Natural killer cell (primary cell): ENCODE data around the gene OSBPL3. TPM values are rescaled to one million over a fixed set of nuclear protein-coding genes. Genes with fewer than 3 reads are reported as not detected.
"Not testable (repeated sequence)": the region's sequence is repeated elsewhere in the genome, so short reads cannot be mapped to it uniquely, and the experiment has no call there.

ENCODE experiments used
- ATAC-seq, 3 donors: fragments of 150-1000 bp in 2 of 3; fragments of 200-7000 bp in 1 of 3; cut with Tn5 transposase; 1 replicate in 1 of 3; 2 replicates in 2 of 3; pipeline ENCODE4 v1.10.0; 2021; ENCODE audit warnings: mild to moderate bottlenecking in 2 of 3, moderate library complexity in 2 of 3
- DNase-seq, 2 donors: peaks; one replicate each; pipeline versions ENCODE4 v3.0.0 to v3.0.0-alpha.2; 2013 to 2021; ENCODE audit warnings: mixed read lengths in 1 of 2
- H3K27ac ChIP-seq: one replicate; pipeline ENCODE4 v1.5.1; 2013; ENCODE audit warnings: mild to moderate bottlenecking, low read length
- H3K27me3 ChIP-seq: one replicate; pipeline ENCODE4 v1.6.1; 2013; ENCODE audit warnings: low read length; ENCODE audit not compliant: control insufficient read depth, insufficient read depth
- H3K36me3 ChIP-seq: one replicate; pipeline ENCODE4 v1.6.1; 2013; ENCODE audit warnings: low read length; ENCODE audit not compliant: control insufficient read depth, insufficient read depth
- H3K4me1 ChIP-seq: one replicate; pipeline ENCODE4 v1.6.1; 2013; ENCODE audit warnings: low read length; ENCODE audit not compliant: control insufficient read depth, insufficient read depth
- H3K4me3 ChIP-seq: one replicate; pipeline ENCODE4 v1.5.1; 2013; ENCODE audit warnings: low read length
- H3K9me3 ChIP-seq: one replicate; pipeline ENCODE4 v1.6.1; 2013; ENCODE audit warnings: low read length; ENCODE audit not compliant: control insufficient read depth, insufficient read depth
- H3K27ac Mint-ChIP-seq, 2 donors: one replicate each; pipeline ENCODE4 v1.8.0; 2022; ENCODE audit warnings: mild to moderate bottlenecking in 2 of 2, mixed read lengths in 2 of 2, moderate library complexity in 1 of 2
- H3K27me3 Mint-ChIP-seq, 2 donors: one replicate each; pipeline ENCODE4 v1.8.0; 2022; ENCODE audit warnings: low read depth in 2 of 2, mixed read lengths in 2 of 2
- H3K36me3 Mint-ChIP-seq: one replicate; pipeline ENCODE4 v1.8.0; 2022; ENCODE audit warnings: mixed read lengths
- H3K4me1 Mint-ChIP-seq, 2 donors: one replicate each; pipeline ENCODE4 v1.8.0; 2022; ENCODE audit warnings: mixed read lengths in 2 of 2
- H3K4me3 Mint-ChIP-seq: one replicate; pipeline ENCODE4 v1.8.0; 2022; ENCODE audit warnings: mild to moderate bottlenecking, moderate library complexity, mixed read lengths
- H3K9me3 Mint-ChIP-seq, 2 donors: one replicate each; pipeline ENCODE4 v1.8.0; 2022; ENCODE audit warnings: mixed read lengths in 2 of 2
- WGBS: methylation state at CpG from one replicate; pipeline ENCODE4 v1.1.7; 2013; ENCODE audit warnings: missing lambda C conversion rate; ENCODE audit not compliant: insufficient coverage; 5-methylcytosine and 5-hydroxymethylcytosine counted together
- intact Hi-C: fragments of 100-400 bp; cut with micrococcal nuclease; formaldehyde crosslinking; loops from one replicate; pipeline ENCODE4 v1.14.2; 2022
- total RNA-seq, 4 donors: library from RNA; stranded (reverse); fragments of 120-200 nt in 1 of 4; gene quantifications; one replicate each; pipeline versions ENCODE4 v1.2.3 to v1.2.4, GENCODE V29; 2013 to 2022
- TF ChIP-seq, protein P1 (sequence below): fragments of 200-600 bp; IDR thresholded peaks from one replicate; pipeline ENCODE4 v1.8.0; 2022; ENCODE audit warnings: antibody characterized with exemption

The OSBPL3 gene
- total RNA-seq, 3 donors from 2014 or later (not counting 1 experiment from before 2014, with no cell fraction given): 50.7 to 99.1 (median 65.1) TPM

GRCh38 chr7:25026156-25026555 lies 46.2 kb upstream of the OSBPL3 start:
- Mint-ChIP-seq H3K27ac (no peak overlapping the region), H3K36me3 (no peaks in the 10 kb centered on the region), H3K4me3 (no peak overlapping the region), H3K9me3 (no peaks in the 10 kb centered on the region), H3K27me3 (peaks cover 9 to 14% of the 10 kb centered on the region in 2 donors), H3K4me1 (peaks cover 15 to 20% of the 10 kb centered on the region in 2 donors)
- peaks cover 14% of the 10 kb centered on the region for H3K4me1 ChIP-seq
- TF ChIP-seq, protein P1, sequence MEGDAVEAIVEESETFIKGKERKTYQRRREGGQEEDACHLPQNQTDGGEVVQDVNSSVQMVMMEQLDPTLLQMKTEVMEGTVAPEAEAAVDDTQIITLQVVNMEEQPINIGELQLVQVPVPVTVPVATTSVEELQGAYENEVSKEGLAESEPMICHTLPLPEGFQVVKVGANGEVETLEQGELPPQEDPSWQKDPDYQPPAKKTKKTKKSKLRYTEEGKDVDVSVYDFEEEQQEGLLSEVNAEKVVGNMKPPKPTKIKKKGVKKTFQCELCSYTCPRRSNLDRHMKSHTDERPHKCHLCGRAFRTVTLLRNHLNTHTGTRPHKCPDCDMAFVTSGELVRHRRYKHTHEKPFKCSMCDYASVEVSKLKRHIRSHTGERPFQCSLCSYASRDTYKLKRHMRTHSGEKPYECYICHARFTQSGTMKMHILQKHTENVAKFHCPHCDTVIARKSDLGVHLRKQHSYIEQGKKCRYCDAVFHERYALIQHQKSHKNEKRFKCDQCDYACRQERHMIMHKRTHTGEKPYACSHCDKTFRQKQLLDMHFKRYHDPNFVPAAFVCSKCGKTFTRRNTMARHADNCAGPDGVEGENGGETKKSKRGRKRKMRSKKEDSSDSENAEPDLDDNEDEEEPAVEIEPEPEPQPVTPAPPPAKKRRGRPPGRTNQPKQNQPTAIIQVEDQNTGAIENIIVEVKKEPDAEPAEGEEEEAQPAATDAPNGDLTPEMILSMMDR: no peak
- H3K36me3 ChIP-seq: no peaks in the 10 kb centered on the region
- H3K27ac ChIP-seq: no peak overlapping the region
- ATAC-seq (no peak), DNase-seq (no peak)
- no peak overlapping the region for H3K4me3 ChIP-seq
- intact Hi-C loops: no loop called here
- H3K27me3 ChIP-seq: no peaks in the 10 kb centered on the region
- H3K9me3 ChIP-seq: no peaks in the 10 kb centered on the region
- WGBS: 91% methylated on average over 3 of the region's 3 CpGs

- no peaks in the 10 kb centered on the region for H3K36me3 Mint-ChIP-seq
- intact Hi-C loops: no loop called here
- H3K36me3 ChIP-seq: no peaks in the 10 kb centered on the region
- H3K27ac ChIP-seq: no peak overlapping the region
- no peak overlapping the region for H3K27ac Mint-ChIP-seq
- DNase-seq: no peak
- peaks cover 9 to 14% of the 10 kb centered on the region in 2 donors for H3K27me3 Mint-ChIP-seq
- H3K4me1 Mint-ChIP-seq: peaks cover 15 to 20% of the 10 kb centered on the region in 2 donors
- H3K4me1 ChIP-seq: peaks cover 14% of the 10 kb centered on the region
- ATAC-seq: no peak
- no peaks in the 10 kb centered on the region for H3K9me3 Mint-ChIP-seq
- H3K4me3 Mint-ChIP-seq: no peak overlapping the region
- no peaks in the 10 kb centered on the region for H3K27me3 ChIP-seq
- H3K4me3 ChIP-seq: no peak overlapping the region
- TF ChIP-seq, protein P1: no peak
- H3K9me3 ChIP-seq: no peaks in the 10 kb centered on the region
Measured at GRCh38 chr7:25025218-25025671, 45.3 kb upstream of the OSBPL3 start.

DNA sequence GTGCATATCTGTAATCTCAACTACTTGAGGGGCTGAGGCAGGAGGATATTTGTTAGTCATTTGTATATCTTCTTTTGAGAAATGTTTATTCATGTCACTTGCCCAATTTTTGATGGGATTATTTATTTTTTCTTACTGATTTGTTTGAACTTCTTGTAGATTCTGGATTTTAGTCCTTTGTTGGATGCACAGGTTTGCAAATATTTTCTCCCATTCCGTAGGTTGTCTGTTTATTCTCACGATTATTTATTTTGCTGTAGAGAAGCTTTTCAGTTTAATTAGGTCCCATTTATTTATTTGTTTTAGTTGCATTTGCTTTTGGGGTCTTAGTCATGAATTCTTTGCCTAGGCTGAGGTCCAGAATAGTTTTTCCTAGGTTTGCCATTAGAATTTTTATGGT lies 44.1 kb upstream of the OSBPL3 start:
- Mint-ChIP-seq H3K27me3 (peaks cover 9 to 14% of the 10 kb centered on the region in 2 donors), H3K4me3 (no peak overlapping the region), H3K27ac (no peak overlapping the region), H3K36me3 (no peaks in the 10 kb centered on the region), H3K4me1 (peaks cover 12 to 13% of the 10 kb centered on the region in 2 donors), H3K9me3 (no peaks in the 10 kb centered on the region)
- WGBS: 69% methylated on average over 2 of the region's 2 CpGs
- DNase-seq (no peak), ATAC-seq (no peak)
- H3K27me3 ChIP-seq: no peaks in the 10 kb centered on the region
- H3K4me1 ChIP-seq: peaks cover 11% of the 10 kb centered on the region
- no peak overlapping the region for H3K27ac ChIP-seq
- no peaks in the 10 kb centered on the region for H3K36me3 ChIP-seq
- no peaks in the 10 kb centered on the region for H3K9me3 ChIP-seq
- TF ChIP-seq, protein P1: no peak
- H3K4me3 ChIP-seq: no peak overlapping the region
- intact Hi-C loops: no loop called here

GRCh38 chr7:25017671-25018070 lies 37.7 kb upstream of the OSBPL3 start:
- H3K9me3 ChIP-seq, H3K4me3 Mint-ChIP-seq, H3K4me1 ChIP-seq, H3K36me3 Mint-ChIP-seq, H3K4me1 Mint-ChIP-seq, H3K27ac Mint-ChIP-seq, ATAC-seq, H3K36me3 ChIP-seq, H3K9me3 Mint-ChIP-seq, H3K27ac ChIP-seq, H3K27me3 ChIP-seq, DNase-seq, intact Hi-C loops, H3K4me3 ChIP-seq: not testable (repeated sequence)
- no CpG with 5 or more reads among the region's 30 CpGs for WGBS
- peaks cover 0 to 11% of the 10 kb centered on the region in 2 donors for H3K27me3 Mint-ChIP-seq
